IPS DF 6.9 (cell line): ENCODE results near the gene NR1D1.

Experiments used
- DNase-seq: peaks from one replicate; pipeline ENCODE4 v3.0.0-alpha.2; 2013; ENCODE audit warnings: low read depth, low spot score
- H3K27ac ChIP-seq: one replicate; pipeline ENCODE4 v1.5.1; 2013; ENCODE audit warnings: low read length, control low read depth
- H3K27me3 ChIP-seq: 2 replicates; pipeline ENCODE4 v1.6.1; 2013; ENCODE audit warnings: mild to moderate bottlenecking, low read length; ENCODE audit not compliant: control insufficient read depth, insufficient read depth
- H3K36me3 ChIP-seq: 2 replicates; pipeline ENCODE4 v1.6.1; 2013; ENCODE audit warnings: low read length; ENCODE audit not compliant: control insufficient read depth, insufficient read depth
- H3K4me1 ChIP-seq: 2 replicates; pipeline ENCODE4 v1.6.1; 2013; ENCODE audit warnings: low read length; ENCODE audit not compliant: control insufficient read depth, insufficient read depth
- H3K4me3 ChIP-seq: 2 replicates; pipeline ENCODE4 v1.5.1; 2013; ENCODE audit warnings: mild to moderate bottlenecking, low read length
- H3K9me3 ChIP-seq: 2 replicates; pipeline ENCODE4 v1.6.1; 2013; ENCODE audit warnings: low read length, inconsistent platforms; ENCODE audit not compliant: control insufficient read depth, insufficient read depth
- WGBS: extraction: QIAGEN DNeasy Blood & Tissue Kit; methylation state at CpG from one replicate; pipeline ENCODE4 v1.1.7; 2013; ENCODE audit warnings: mixed read lengths, missing lambda C conversion rate; ENCODE audit not compliant: insufficient read length, insufficient coverage; 5-methylcytosine and 5-hydroxymethylcytosine counted together

NR1D1 gene

GRCh38 chr17:40073454-40074174 lies 26.8 kb downstream of the NR1D1 start:
- no CpG with 5 or more reads among the region's 7 CpGs for WGBS
- DNase-seq = no peak
- Histone ChIP-seq H3K9me3 (no peaks in the 10 kb centered on the region), H3K36me3 (no peaks in the 10 kb centered on the region), H3K4me3 (no peak overlapping the region), H3K27ac (no peak overlapping the region), H3K27me3 (no peaks in the 10 kb centered on the region), H3K4me1 (peaks cover 23% of the 10 kb centered on the region)

GRCh38 chr17:40072735-40073346 lies 27.5 kb downstream of the NR1D1 start:
- no peak for DNase-seq
- Histone ChIP-seq H3K4me1 (peaks cover 25% of the 10 kb centered on the region), H3K4me3 (no peak overlapping the region), H3K36me3 (no peaks in the 10 kb centered on the region), H3K27ac (no peak overlapping the region), H3K27me3 (no peaks in the 10 kb centered on the region), H3K9me3 (no peaks in the 10 kb centered on the region)
- WGBS = no CpG with 5 or more reads among the region's 8 CpGs

GRCh38 chr17:40072040-40072734 lies 28.2 kb downstream of the NR1D1 start:
- Histone ChIP-seq H3K27ac (no peak overlapping the region), H3K27me3 (no peaks in the 10 kb centered on the region), H3K4me1 (peaks cover 25% of the 10 kb centered on the region), H3K36me3 (no peaks in the 10 kb centered on the region), H3K4me3 (no peak overlapping the region), H3K9me3 (no peaks in the 10 kb centered on the region)
- WGBS = no CpG with 5 or more reads among the region's 19 CpGs
- no peak for DNase-seq

DNA sequence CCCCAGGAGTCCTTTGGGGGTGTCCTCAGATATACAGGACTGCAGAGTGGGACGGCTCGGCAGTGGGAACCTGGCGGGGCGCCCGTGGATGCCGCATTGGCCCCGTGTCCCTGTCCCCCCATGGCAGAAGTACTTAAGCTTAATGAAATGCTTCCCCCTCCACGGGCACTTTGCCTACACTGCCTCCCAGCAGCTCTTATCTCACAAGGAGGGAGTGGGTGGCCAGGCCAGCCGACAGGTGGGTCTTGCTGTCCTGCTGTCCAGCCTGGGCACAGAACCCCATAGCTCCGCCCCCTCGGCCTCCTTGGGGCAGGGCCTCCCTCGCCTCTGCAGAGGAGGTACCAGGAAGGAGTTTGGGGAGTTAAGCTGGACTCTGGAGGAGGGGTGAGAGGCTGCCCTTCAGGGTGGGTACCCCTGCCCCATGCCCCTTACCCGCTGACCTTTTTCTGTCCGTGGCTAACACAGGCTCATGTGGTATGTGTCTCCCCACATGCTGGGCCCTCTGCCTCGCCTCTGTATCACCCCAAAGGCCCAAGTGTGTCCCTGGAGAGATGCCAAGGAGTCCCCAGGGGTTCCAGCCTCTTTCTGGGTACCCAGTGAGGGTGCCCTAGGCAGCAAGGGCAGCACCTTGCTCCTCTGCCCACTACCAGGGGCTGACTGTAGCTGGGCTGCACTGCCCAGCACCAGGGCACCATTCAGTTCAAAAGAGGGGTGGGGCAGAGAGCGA lies 28.9 kb downstream of the NR1D1 start:
- Histone ChIP-seq H3K9me3 (no peaks in the 10 kb centered on the region), H3K27me3 (no peaks in the 10 kb centered on the region), H3K4me3 (no peak overlapping the region), H3K27ac (no peak overlapping the region), H3K4me1 (peaks cover 25% of the 10 kb centered on the region), H3K36me3 (no peaks in the 10 kb centered on the region)
- no peak for DNase-seq
- no CpG with 5 or more reads among the region's 16 CpGs for WGBS

DNA sequence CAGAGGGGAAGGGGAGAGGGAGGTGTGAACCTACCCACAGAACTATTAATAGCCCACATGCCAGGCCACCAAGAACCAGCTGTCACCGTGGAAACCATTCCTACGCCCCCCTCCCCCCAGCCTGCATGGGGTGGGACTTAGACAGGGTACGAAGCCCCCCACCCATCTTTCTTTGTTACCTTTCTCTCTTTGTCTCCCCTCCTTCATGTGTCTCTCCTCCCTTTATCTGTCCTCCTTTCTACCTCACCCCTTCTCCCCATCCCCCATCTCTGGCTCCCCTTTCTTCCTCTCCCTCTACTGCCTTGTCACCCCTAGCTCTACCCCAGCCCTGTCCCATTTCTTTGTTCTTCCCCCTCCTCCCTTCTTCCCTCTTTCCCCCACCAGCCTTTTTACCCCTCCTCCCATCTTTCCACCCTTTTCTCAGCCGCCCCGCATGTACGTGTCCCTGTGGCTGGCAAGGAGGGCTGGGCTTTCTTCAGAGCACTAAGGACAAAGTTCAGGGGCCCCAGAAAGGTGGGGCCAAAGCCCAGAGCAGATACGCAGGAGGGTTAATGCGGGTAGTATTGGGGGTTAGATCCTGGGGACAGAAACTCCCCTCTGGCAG lies 29.6 kb downstream of the NR1D1 start:
- Histone ChIP-seq H3K27me3 (no peaks in the 10 kb centered on the region), H3K9me3 (no peaks in the 10 kb centered on the region), H3K4me3 (no peak overlapping the region), H3K27ac (no peak overlapping the region), H3K4me1 (peaks cover 26% of the 10 kb centered on the region), H3K36me3 (no peaks in the 10 kb centered on the region)
- no CpG with 5 or more reads among the region's 8 CpGs for WGBS
- DNase-seq = no peak

DNA sequence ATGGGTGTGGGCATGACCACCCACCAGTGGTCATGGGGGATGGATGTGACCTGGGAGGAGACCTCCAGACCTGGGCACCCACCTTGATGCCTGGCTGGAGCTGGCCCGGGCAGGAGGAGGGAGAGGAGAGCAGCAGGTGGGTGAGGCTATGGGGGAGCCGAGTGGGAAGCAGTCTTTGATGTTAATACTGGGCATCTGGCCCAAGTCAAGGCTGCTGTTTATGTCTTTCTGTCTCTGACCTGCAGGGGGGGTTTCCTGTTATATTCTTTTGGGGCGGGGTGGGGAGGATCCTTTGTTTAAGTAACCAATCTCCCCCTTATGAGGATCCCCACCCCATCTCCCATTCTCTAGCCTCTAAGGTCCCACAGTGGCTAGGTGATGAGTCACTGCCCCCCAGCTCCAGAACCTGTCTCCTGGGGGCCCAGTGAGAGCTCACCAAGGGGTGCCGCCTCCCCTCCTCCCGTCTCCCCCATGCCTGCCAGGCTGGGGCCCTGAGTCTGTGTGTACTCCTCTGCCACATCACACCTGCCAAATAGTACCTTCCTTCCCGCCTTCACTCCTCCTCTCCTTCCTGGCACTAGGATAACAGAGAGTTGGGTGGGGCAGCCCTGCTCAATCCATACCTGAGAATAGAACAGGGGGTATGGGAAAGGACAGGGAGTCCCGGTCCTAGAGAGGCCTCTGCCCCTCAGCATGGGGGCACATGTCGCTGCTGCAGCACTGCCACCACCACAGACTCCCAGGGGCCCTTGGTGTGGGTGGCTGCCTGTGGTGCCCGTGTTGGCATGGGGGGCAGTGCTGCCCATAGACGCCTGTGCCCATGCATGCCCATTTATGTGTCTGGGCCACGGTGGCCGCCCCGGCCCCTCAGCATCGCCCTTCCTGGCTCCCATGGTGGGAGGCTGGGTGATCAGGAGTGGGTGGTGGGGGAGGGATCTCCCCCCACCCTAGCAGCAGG lies 30.4 kb downstream of the NR1D1 start:
- H3K27me3 ChIP-seq = no peaks in the 10 kb centered on the region
- no peaks in the 10 kb centered on the region for H3K36me3 ChIP-seq
- no peak for DNase-seq
- WGBS = no CpG with 5 or more reads among the region's 14 CpGs
- no peaks in the 10 kb centered on the region for H3K9me3 ChIP-seq
- H3K4me1 ChIP-seq = peaks cover 28% of the 10 kb centered on the region
- H3K27ac ChIP-seq = no peak overlapping the region
- H3K4me3 ChIP-seq = no peak overlapping the region

GRCh38 chr17:40068917-40069750 lies 31.3 kb downstream of the NR1D1 start:
- Histone ChIP-seq H3K36me3 (no peaks in the 10 kb centered on the region), H3K4me1 (peaks cover 32% of the 10 kb centered on the region), H3K4me3 (no peak overlapping the region), H3K27me3 (no peaks in the 10 kb centered on the region), H3K27ac (no peak overlapping the region), H3K9me3 (no peaks in the 10 kb centered on the region)
- WGBS = no CpG with 5 or more reads among the region's 14 CpGs
- no peak for DNase-seq

DNA sequence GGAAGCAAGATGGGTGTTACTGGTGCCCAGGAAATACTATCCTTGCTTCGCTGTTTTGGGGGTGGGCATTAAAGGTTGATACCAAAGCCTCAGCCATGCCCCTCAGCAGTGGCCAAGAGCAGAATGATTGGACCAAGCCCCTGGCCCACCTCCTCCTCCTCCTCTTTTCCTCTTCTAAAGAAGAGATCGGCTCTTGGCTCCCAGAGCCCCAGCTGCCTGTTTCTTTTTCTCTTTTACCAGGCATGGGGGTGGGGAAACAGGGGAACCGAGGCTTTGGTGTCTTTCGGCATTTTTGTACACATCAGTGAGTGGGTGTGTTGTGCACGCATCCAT lies 31.8 kb downstream of the NR1D1 start:
- H3K36me3 ChIP-seq = no peaks in the 10 kb centered on the region
- H3K4me3 ChIP-seq = no peak overlapping the region
- no peak overlapping the region for H3K27ac ChIP-seq
- no peaks in the 10 kb centered on the region for H3K9me3 ChIP-seq
- peaks cover 33% of the 10 kb centered on the region for H3K4me1 ChIP-seq
- DNase-seq = no peak
- H3K27me3 ChIP-seq = no peaks in the 10 kb centered on the region
- WGBS = no CpG with 5 or more reads among the region's 5 CpGs

GRCh38 chr17:40068129-40068581 lies 32.2 kb downstream of the NR1D1 start:
- H3K4me3 ChIP-seq = no peak overlapping the region
- no peak for DNase-seq
- no CpG with 5 or more reads among the region's 4 CpGs for WGBS
- no peaks in the 10 kb centered on the region for H3K27me3 ChIP-seq
- peaks cover 33% of the 10 kb centered on the region for H3K4me1 ChIP-seq
- H3K9me3 ChIP-seq = no peaks in the 10 kb centered on the region
- H3K27ac ChIP-seq = no peak overlapping the region
- H3K36me3 ChIP-seq = no peaks in the 10 kb centered on the region
